Measurements from ENCODE around the gene NDUFS6.

The NDUFS6 gene

GRCh38 chr5:1765141-1765879 is 35.9 kb upstream of the NDUFS6 start:
- DNase-seq (ENCODE audit: low read depth in 2 of 3, low spot score in 1 of 3), result no peak

- DNase-seq (ENCODE audit: low read depth in 2 of 3, low spot score in 1 of 3), result no peak
Observed at GRCh38 chr5:1765880-1766235, 35.3 kb upstream of the NDUFS6 start.

GRCh38 chr5:1767524-1768282 is 33.5 kb upstream of the NDUFS6 start:
- no peak for DNase-seq (ENCODE audit: low read depth in 2 of 3, low spot score in 1 of 3)

GRCh38 chr5:1768283-1769000 is 32.8 kb upstream of the NDUFS6 start:
- no peak for DNase-seq (ENCODE audit: low read depth in 2 of 3, low spot score in 1 of 3)

- DNase-seq (ENCODE audit: low read depth in 2 of 3, low spot score in 1 of 3), result no peak
Observed at GRCh38 chr5:1769017-1769640, 32.1 kb upstream of the NDUFS6 start.

- no peak for DNase-seq (ENCODE audit: low read depth in 2 of 3, low spot score in 1 of 3)
Observed at GRCh38 chr5:1769752-1770442, 31.3 kb upstream of the NDUFS6 start.

- no peak for DNase-seq (ENCODE audit: low read depth in 2 of 3, low spot score in 1 of 3)
Observed at GRCh38 chr5:1770443-1770802, 30.8 kb upstream of the NDUFS6 start.

GRCh38 chr5:1771149-1772065 is 29.8 kb upstream of the NDUFS6 start:
- DNase-seq (ENCODE audit: low read depth in 2 of 3, low spot score in 1 of 3), result no peak

- DNase-seq (ENCODE audit: low read depth in 2 of 3, low spot score in 1 of 3), result no peak
Observed at GRCh38 chr5:1772634-1773033, 28.6 kb upstream of the NDUFS6 start.

- DNase-seq (ENCODE audit: low read depth in 2 of 3, low spot score in 1 of 3), result no peak
Observed at GRCh38 chr5:1776831-1777230, 24.4 kb upstream of the NDUFS6 start.

- DNase-seq (ENCODE audit: low read depth in 2 of 3, low spot score in 1 of 3), result no peak
Observed at GRCh38 chr5:1777281-1778137, 23.7 kb upstream of the NDUFS6 start.

- DNase-seq (ENCODE audit: low read depth in 2 of 3, low spot score in 1 of 3), result no peak
Observed at GRCh38 chr5:1778138-1779020, 22.8 kb upstream of the NDUFS6 start.

- DNase-seq (ENCODE audit: low read depth in 2 of 3, low spot score in 1 of 3), result no peak
Observed at GRCh38 chr5:1779021-1779680, 22.1 kb upstream of the NDUFS6 start.

GRCh38 chr5:1779782-1780613 is 21.2 kb upstream of the NDUFS6 start:
- DNase-seq (ENCODE audit: low read depth in 2 of 3, low spot score in 1 of 3), result no peak

GRCh38 chr5:1780614-1780930 is 20.6 kb upstream of the NDUFS6 start:
- DNase-seq (ENCODE audit: low read depth in 2 of 3, low spot score in 1 of 3), result no peak

GRCh38 chr5:1781107-1781506 is 20.1 kb upstream of the NDUFS6 start:
- DNase-seq (ENCODE audit: low read depth in 2 of 3, low spot score in 1 of 3), result no peak

All from stimulated activated CD4-positive, alpha-beta T cell treated with anti-CD3 and anti-CD28 coated beads, Interleukin-12 subunit alpha, Interleukin-12 subunit beta, amount 100 ng/mL, for 48 hours (primary cell).